PC-3 (cell line): ENCODE data around the gene NOC2L. TPM values are rescaled to one million over a fixed set of nuclear protein-coding genes. Genes with fewer than 3 reads are reported as not detected.

Experiments
- ATAC-seq: fragments of 200-7000 bp; cut with Tn5 transposase; 2 replicates; pipeline ENCODE4 v1.9.1; 2020; ENCODE audit warnings: mild to moderate bottlenecking, moderate library complexity
- BruUV-seq: library from RNA; stranded (reverse); fragments of 400-500 nt; replicated peaks from 2 replicates; lab custom pipeline; 2021; lab: Mats Ljungman, UMichigan
- CTCF ChIA-PET: fragments of 300-600 bp; sonication (Branson Sonifier 250); formaldehyde crosslinking; loops from one replicate; lab custom pipeline; 2022; ENCODE audit warnings: antibody characterized with exemption; lab: Charles Lee
- POLR2A ChIA-PET: fragments of 300-600 bp; sonication (Branson Sonifier 250); formaldehyde crosslinking; loops from one replicate; lab custom pipeline; 2022; ENCODE audit warnings: antibody characterized with exemption; ENCODE audit not compliant: unreplicated experiment; lab: Charles Lee
- DNase-seq: peaks from one replicate; pipeline ENCODE4 v3.0.0-alpha.2; 2015
- H2AFZ ChIP-seq: fragments of 300-600 bp; sonication (generic); 2 replicates; pipeline ENCODE4 v1.6.0; 2016; ENCODE audit warnings: antibody characterized with exemption, low read length
- H3F3A ChIP-seq: fragments of 300-600 bp; sonication (generic); one replicate; pipeline ENCODE4 v1.6.0; 2017; ENCODE audit warnings: antibody characterized with exemption, low read length, control low read depth, mild to moderate bottlenecking; ENCODE audit not compliant: unreplicated experiment
- H3K27ac ChIP-seq: fragments of 300-600 bp; sonication (generic); 2 replicates; pipeline ENCODE4 v1.5.1; 2016; ENCODE audit warnings: mild to moderate bottlenecking, low read length
- H3K27me3 ChIP-seq: fragments of 300-600 bp; sonication (generic); 2 replicates; pipeline ENCODE4 v1.6.1; 2016; ENCODE audit warnings: low read length, mixed read lengths
- H3K36me3 ChIP-seq: fragments of 300-600 bp; sonication (generic); 2 replicates; pipeline ENCODE4 v1.6.1; 2016; ENCODE audit warnings: low read depth, mixed run types, low read length, mixed read lengths
- H3K4me1 ChIP-seq: fragments of 300-600 bp; sonication (generic); 2 replicates; pipeline ENCODE4 v1.5.1; 2016; ENCODE audit warnings: low read length; ENCODE audit not compliant: insufficient read depth
- H3K4me2 ChIP-seq: fragments of 300-600 bp; sonication (generic); 2 replicates; pipeline ENCODE4 v1.6.0; 2016; ENCODE audit warnings: low read length
- H3K4me3 ChIP-seq: fragments of 300-600 bp; sonication (generic); 2 replicates; pipeline ENCODE4 v1.5.1; 2016; ENCODE audit warnings: mild to moderate bottlenecking, low read length, mixed read lengths
- H3K79me2 ChIP-seq: fragments of 300-600 bp; sonication (generic); 2 replicates; pipeline ENCODE4 v1.6.1; 2017; ENCODE audit warnings: low read length, mixed read lengths
- H3K9ac ChIP-seq: fragments of 300-600 bp; sonication (generic); 2 replicates; pipeline ENCODE4 v1.6.0; 2016; ENCODE audit warnings: mild to moderate bottlenecking, low read length
- H3K9me2 ChIP-seq: fragments of 300-600 bp; sonication (generic); replicated peaks from 2 replicates; pipeline ENCODE4 v1.6.1; 2016; ENCODE audit warnings: mixed run types, low read length, mixed read lengths
- H3K9me3 ChIP-seq: fragments of 300-600 bp; sonication (generic); 2 replicates; pipeline ENCODE4 v1.6.1; 2016; ENCODE audit warnings: low read length, mixed read lengths
- H4K20me1 ChIP-seq: fragments of 300-600 bp; sonication (generic); 2 replicates; pipeline ENCODE4 v1.6.1; 2016; ENCODE audit warnings: low read length, mixed read lengths
- EZH2 ChIP-seq: fragments of 300-600 bp; sonication (generic); IDR thresholded peaks from one replicate; pipeline ENCODE4 v1.6.1; 2017; ENCODE audit warnings: antibody characterized with exemption, mild to moderate bottlenecking, low read length; ENCODE audit not compliant: unreplicated experiment
- EZH2phosphoT487 ChIP-seq: fragments of 300-600 bp; sonication (generic); IDR thresholded peaks from 2 replicates; pipeline ENCODE4 v1.6.1; 2018; ENCODE audit warnings: mild to moderate bottlenecking, antibody characterized with exemption, low read length, borderline replicate concordance
- intact Hi-C: fragments of 100-400 bp; cut with micrococcal nuclease; formaldehyde crosslinking; loops from 2 replicates; pipeline ENCODE4 v1.9.0; 2023
- total RNA-seq: library from RNA; depleted of rRNA; stranded (reverse); fragments of >200 nt; gene quantifications from 2 replicates; pipeline ENCODE4 v1.2.3, GENCODE V29; 2014
- TF ChIP-seq, protein P1 (sequence below): fragments of 300-600 bp; sonication (generic); conservative IDR thresholded peaks from 2 replicates; pipeline ENCODE4 v1.5.1; 2017; ENCODE audit warnings: antibody characterized with exemption, low read depth, mild to moderate bottlenecking, low read length

NOC2L gene
- total RNA-seq, 1 experiment from 2014 or later = 262 TPM

DNA sequence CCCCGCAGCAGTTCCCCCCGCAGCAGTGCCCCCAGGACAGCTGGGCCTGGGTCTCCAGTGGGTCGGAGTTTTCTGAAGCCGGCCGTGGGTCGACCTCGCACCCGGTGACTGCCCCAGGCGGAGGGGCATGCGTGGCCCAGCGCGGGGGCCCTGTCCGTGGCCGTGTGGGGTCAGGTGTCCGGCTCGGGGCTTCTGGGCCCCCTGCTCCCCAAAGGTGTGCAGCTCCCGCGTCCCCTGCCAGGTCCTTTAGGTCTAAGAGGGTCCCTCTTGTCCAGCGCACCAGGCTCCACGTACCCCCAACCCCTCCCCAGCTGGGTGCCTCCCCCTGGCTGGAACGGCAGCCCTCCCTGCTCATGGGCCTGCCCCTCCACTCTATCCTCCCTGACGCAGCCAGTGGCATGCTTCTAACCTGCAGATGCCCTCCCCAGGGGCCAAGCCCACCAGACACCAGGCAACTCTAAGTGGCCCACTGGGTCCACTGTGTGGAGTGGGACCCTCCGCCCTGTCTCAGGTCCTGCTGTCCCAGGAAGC lies 46.8 kb upstream of the NOC2L start:
- ChIA-PET POLR2A (no interaction called here), CTCF (no interaction called here)
- Histone ChIP-seq H4K20me1 (no peaks in the 10 kb centered on the region), H3F3A (no peaks in the 10 kb centered on the region), H2AFZ (no peak overlapping the region), H3K27ac (peak overlapping the region; percentile 51), H3K9ac (peak overlapping the region; percentile 37; the same call in 1 of the 2 replicates), H3K9me2 (no peaks in the 10 kb centered on the region), H3K9me3 (no peaks in the 10 kb centered on the region), H3K4me1 (peaks cover 18% of the 10 kb centered on the region), H3K4me3 (no peak overlapping the region), H3K36me3 (no peaks in the 10 kb centered on the region), H3K79me2 (peaks cover 21% of the 10 kb centered on the region), H3K4me2 (peak overlapping the region; percentile 22; the same call in 1 of the 2 replicates), H3K27me3 (no peaks in the 10 kb centered on the region)
- DNase-seq (no peak), ATAC-seq (no peak)
- TF ChIP-seq EZH2 (no peak), EZH2phosphoT487 (no peak)
- TF ChIP-seq, protein P1, sequence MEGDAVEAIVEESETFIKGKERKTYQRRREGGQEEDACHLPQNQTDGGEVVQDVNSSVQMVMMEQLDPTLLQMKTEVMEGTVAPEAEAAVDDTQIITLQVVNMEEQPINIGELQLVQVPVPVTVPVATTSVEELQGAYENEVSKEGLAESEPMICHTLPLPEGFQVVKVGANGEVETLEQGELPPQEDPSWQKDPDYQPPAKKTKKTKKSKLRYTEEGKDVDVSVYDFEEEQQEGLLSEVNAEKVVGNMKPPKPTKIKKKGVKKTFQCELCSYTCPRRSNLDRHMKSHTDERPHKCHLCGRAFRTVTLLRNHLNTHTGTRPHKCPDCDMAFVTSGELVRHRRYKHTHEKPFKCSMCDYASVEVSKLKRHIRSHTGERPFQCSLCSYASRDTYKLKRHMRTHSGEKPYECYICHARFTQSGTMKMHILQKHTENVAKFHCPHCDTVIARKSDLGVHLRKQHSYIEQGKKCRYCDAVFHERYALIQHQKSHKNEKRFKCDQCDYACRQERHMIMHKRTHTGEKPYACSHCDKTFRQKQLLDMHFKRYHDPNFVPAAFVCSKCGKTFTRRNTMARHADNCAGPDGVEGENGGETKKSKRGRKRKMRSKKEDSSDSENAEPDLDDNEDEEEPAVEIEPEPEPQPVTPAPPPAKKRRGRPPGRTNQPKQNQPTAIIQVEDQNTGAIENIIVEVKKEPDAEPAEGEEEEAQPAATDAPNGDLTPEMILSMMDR = no peak
- BruUV-seq = no TSS peak
- intact Hi-C loops = no loop called here

DNA sequence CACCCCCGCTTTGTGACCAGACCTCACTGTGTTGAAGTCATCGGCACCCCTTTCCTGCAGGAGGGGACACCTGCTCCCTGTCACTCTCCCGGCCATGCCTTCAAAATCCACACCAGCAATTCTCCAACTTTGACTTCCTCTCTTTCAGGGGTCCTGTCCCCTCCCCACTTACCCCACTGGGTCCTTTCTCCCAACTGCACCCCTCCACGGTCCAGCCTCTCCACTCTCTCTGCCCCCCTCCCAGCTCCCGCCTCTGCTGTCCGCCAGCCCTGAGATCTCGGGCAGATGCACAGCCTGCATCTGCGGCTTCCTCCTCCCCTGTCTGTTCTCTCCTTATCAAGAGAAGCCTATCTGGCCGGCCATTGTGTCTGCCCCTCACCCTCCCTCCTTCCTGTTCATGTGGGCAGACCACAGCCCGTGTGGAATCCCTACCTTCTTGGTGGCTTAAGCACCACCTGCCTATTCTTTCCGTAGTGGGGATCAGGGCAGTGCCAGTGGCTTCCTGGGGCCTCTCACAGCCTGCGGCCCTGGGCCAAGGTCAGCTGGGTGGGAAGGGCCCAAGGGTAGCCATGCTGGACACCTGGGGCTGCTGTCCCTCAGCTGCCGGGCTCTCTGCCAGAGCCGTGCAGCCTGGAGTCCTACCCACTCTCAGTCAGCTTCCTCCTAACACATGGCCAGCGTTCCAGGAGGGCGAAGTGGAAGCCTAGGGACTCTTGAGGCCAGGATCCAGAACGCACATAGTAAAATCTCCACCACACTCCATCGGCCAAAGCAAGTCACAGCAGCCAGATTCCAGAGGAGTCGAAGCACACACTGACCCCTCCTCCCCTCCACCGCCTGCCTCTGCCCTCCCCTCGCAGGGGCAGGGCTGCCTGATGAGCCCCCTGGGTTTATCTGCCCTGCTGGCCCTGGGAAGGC lies 46.0 kb upstream of the NOC2L start:
- Histone ChIP-seq H3K4me2 (no peak overlapping the region), H3K4me1 (peaks cover 20% of the 10 kb centered on the region), H3K9ac (no peak overlapping the region), H2AFZ (no peak overlapping the region), H3K9me2 (no peaks in the 10 kb centered on the region), H3K36me3 (no peaks in the 10 kb centered on the region), H3F3A (no peaks in the 10 kb centered on the region), H3K79me2 (peaks cover 26% of the 10 kb centered on the region), H3K27me3 (no peaks in the 10 kb centered on the region), H3K4me3 (no peak overlapping the region), H3K9me3 (no peaks in the 10 kb centered on the region), H4K20me1 (no peaks in the 10 kb centered on the region), H3K27ac (no peak overlapping the region)
- TF ChIP-seq EZH2phosphoT487 (no peak), EZH2 (no peak)
- TF ChIP-seq, protein P1 = no peak
- ChIA-PET POLR2A (no interaction called here), CTCF (no interaction called here)
- DNase-seq (no peak), ATAC-seq (no peak)
- BruUV-seq = no TSS peak
- intact Hi-C loops = no loop called here

DNA sequence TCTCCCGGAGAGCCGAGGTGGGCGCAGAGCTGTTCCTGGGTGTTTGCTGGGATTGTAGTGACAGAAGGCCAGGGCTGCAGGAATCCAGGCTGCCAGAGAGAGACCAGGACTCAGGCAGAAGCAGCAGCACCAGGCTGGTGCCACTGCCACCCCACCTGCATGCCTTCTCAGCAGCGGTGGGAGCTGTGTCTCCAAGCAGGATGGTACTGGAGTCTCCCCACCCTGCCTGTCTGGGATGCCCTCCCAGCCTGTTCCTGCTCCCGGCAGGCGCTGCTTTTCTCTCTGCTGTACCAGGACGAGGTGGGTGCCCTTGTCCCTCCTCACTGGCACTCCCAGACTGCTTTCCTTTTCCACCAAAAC lies 45.3 kb upstream of the NOC2L start:
- no peak for TF ChIP-seq EZH2
- no peak for TF ChIP-seq EZH2phosphoT487
- TF ChIP-seq, protein P1 = no peak
- intact Hi-C loops = no loop called here
- H3K9ac ChIP-seq = no peak overlapping the region
- no peak overlapping the region for H2AFZ ChIP-seq
- H3K4me3 ChIP-seq = no peak overlapping the region
- BruUV-seq = no TSS peak
- ChIA-PET CTCF (no interaction called here), POLR2A (no interaction called here)
- peaks cover 20% of the 10 kb centered on the region for H3K4me1 ChIP-seq
- no peaks in the 10 kb centered on the region for H3K27me3 ChIP-seq
- no peaks in the 10 kb centered on the region for H3F3A ChIP-seq
- no peak overlapping the region for H3K27ac ChIP-seq
- no peaks in the 10 kb centered on the region for H3K36me3 ChIP-seq
- no peak for DNase-seq
- no peaks in the 10 kb centered on the region for H3K9me2 ChIP-seq
- peaks cover 2% of the 10 kb centered on the region for H4K20me1 ChIP-seq
- H3K9me3 ChIP-seq = no peaks in the 10 kb centered on the region
- H3K4me2 ChIP-seq = no peak overlapping the region
- no peak for ATAC-seq
- H3K79me2 ChIP-seq = peaks cover 29% of the 10 kb centered on the region
